ENCODE data around the gene ABI3. TPM values are rescaled to one million over a fixed set of nuclear protein-coding genes. Genes with fewer than 3 reads are reported as not detected.

The ABI3 gene
- total RNA-seq, 1 experiment from 2014 or later = not detected

DNA sequence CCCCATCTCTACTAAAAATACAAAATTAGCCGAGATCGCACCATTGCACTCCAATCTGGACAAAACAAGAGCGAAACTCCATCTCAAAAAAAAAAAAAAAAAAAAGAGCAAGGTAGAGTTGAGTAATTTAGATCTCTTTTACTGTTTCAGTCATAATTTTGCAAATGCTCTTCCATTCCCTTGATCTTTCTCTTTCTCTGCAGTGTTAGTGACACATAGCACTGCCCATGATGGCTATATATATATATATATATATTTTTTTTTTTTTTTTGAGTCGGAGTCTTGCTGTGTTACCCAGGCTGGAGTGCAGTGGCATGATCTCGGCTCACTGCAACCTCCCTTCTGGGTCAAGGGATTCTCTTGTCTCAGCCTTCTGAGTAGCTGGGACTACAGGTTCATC lies 32.3 kb downstream of the ABI3 start:
- CTCF ChIA-PET = interaction anchor here (0.6 kb wide), 1 partner anchor 314 kb away, joined by 3 read pairs; no protein-coding TSS in a partner anchor
- no peaks in the 10 kb centered on the region for H3K9me2 ChIP-seq (ENCODE audit: insufficient read depth)
- no TSS peak for BruUV-seq (replicated peaks)

DNA sequence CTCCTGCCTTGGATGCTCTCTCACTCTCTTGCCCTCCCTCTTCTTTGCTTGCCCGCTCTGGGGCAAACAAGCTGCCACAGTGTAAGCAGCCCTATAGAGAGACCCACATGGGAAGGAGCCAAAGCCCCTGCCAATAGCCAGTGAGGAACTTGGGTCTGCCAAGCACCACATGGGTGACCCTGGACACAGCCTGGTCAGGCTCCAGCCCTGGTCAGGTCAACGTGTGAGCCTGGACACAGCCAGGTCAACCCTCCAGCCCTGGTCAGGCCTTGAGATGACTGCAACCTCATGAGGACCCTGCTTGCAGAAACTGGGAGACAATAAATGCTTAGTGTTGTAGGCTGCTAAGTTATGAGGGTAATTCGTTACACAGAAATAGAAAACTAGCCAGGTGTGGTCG lies 34.3 kb downstream of the ABI3 start:
- Histone ChIP-seq H3K9me2 (ENCODE audit: insufficient read depth) (no peaks in the 10 kb centered on the region), H3K4me3 (no peak overlapping the region), H3K79me2 (ENCODE audit: low read depth) (no peaks in the 10 kb centered on the region), H3K9me3 (ENCODE audit: insufficient read depth, low read depth) (no peaks in the 10 kb centered on the region), H3K27ac (no peak overlapping the region), H4K20me1 (ENCODE audit: insufficient read depth) (no peaks in the 10 kb centered on the region), H2AFZ (no peak overlapping the region), H3K36me3 (ENCODE audit: low read depth) (no peaks in the 10 kb centered on the region), H3F3A (ENCODE audit: insufficient read depth, low read depth) (no peaks in the 10 kb centered on the region; the same call in 1 of the 2 replicates), H3K27me3 (ENCODE audit: insufficient read depth, low read depth) (no peaks in the 10 kb centered on the region), H3K4me1 (replicated peaks; ENCODE audit: insufficient read depth) (peaks cover 10% of the 10 kb centered on the region), H3K4me2 (no peak overlapping the region)
- POLR2A ChIA-PET (ENCODE audit: unreplicated experiment) = no interaction called here
- TF ChIP-seq EZH2 (IDR thresholded peaks at IDR 0.05; ENCODE audit: low read depth) = no peak
- TF ChIP-seq CTCF (conservative IDR thresholded peaks at IDR 0.05) = no peak
- intact Hi-C loops (cut with micrococcal nuclease; ENCODE audit: unreplicated experiment) = no loop called here
- BruUV-seq (replicated peaks) = no TSS peak
- CTCF ChIA-PET = no interaction called here
- DNase-seq = no peak

More for the DNA sequence above, 32.3 kb downstream of the ABI3 start:
- no peaks in the 10 kb centered on the region for H3K9me3 ChIP-seq (ENCODE audit: insufficient read depth, low read depth)
- H3K4me3 ChIP-seq = no peak overlapping the region
- no peaks in the 10 kb centered on the region for H3K4me1 ChIP-seq (replicated peaks; ENCODE audit: insufficient read depth)
- no peak for DNase-seq
- H2AFZ ChIP-seq = no peak overlapping the region
- H3K27ac ChIP-seq = no peak overlapping the region
- no peaks in the 10 kb centered on the region for H3F3A ChIP-seq (ENCODE audit: insufficient read depth, low read depth)
- H3K27me3 ChIP-seq (ENCODE audit: insufficient read depth, low read depth) = no peaks in the 10 kb centered on the region
- no peak for TF ChIP-seq EZH2 (IDR thresholded peaks at IDR 0.05; ENCODE audit: low read depth)
- TF ChIP-seq CTCF (conservative IDR thresholded peaks at IDR 0.05) = no peak
- POLR2A ChIA-PET (ENCODE audit: unreplicated experiment) = no interaction called here
- no peaks in the 10 kb centered on the region for H4K20me1 ChIP-seq (ENCODE audit: insufficient read depth)
- H3K79me2 ChIP-seq (ENCODE audit: low read depth) = no peaks in the 10 kb centered on the region
- no peaks in the 10 kb centered on the region for H3K36me3 ChIP-seq (ENCODE audit: low read depth)
- H3K4me2 ChIP-seq = no peak overlapping the region
- intact Hi-C loops (cut with micrococcal nuclease; ENCODE audit: unreplicated experiment) = no loop called here

DNA sequence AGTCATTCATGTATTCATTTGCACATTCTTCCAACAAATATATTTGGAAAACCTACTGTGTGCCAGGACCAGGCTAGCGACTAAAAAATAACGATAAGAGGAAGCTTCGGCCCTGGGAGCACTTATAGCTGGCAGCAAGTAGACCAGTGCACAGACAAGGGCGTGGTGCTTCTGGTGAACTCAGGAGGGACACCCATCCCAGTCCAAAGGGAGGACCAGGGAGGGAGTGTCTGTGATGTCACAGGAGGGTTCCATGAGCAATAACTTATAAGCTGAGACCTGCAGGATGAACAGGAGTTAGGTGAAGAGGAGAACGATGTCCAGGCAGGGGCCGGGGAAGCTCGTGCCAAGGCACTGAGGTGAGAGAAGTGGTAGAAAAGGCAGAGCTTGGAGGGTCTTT lies 37.4 kb downstream of the ABI3 start:
- POLR2A ChIA-PET (ENCODE audit: unreplicated experiment) = no interaction called here
- TF ChIP-seq EZH2 (IDR thresholded peaks at IDR 0.05; ENCODE audit: low read depth) = no peak
- no peak for TF ChIP-seq CTCF (conservative IDR thresholded peaks at IDR 0.05)
- Histone ChIP-seq H3K4me1 (replicated peaks; ENCODE audit: insufficient read depth) (peaks cover 10% of the 10 kb centered on the region), H3K4me3 (no peak overlapping the region), H3K9me3 (ENCODE audit: insufficient read depth, low read depth) (no peaks in the 10 kb centered on the region), H2AFZ (no peak overlapping the region), H3K27me3 (ENCODE audit: insufficient read depth, low read depth) (no peaks in the 10 kb centered on the region), H3K9me2 (ENCODE audit: insufficient read depth) (no peaks in the 10 kb centered on the region), H3K79me2 (ENCODE audit: low read depth) (no peaks in the 10 kb centered on the region), H3K4me2 (no peak overlapping the region), H4K20me1 (ENCODE audit: insufficient read depth) (no peaks in the 10 kb centered on the region), H3F3A (ENCODE audit: insufficient read depth, low read depth) (peaks cover 6% of the 10 kb centered on the region; the same call in 1 of the 2 replicates), H3K27ac (no peak overlapping the region), H3K36me3 (ENCODE audit: low read depth) (no peaks in the 10 kb centered on the region)
- no peak for DNase-seq
- BruUV-seq (replicated peaks) = no TSS peak
- CTCF ChIA-PET = interaction anchor here (0.6 kb wide), 1 partner anchor 91 kb away, joined by 3 read pairs; no protein-coding TSS in a partner anchor
- intact Hi-C loops (cut with micrococcal nuclease; ENCODE audit: unreplicated experiment) = no loop called here

Data from PC-9 (cell line).